CD4-positive, alpha-beta T cell treated with Interferon gamma for 1 hour (primary cell): ENCODE measurements around the gene STXBP4.

Experiments used
- DNase-seq: peaks from one replicate; pipeline ENCODE4 v3.0.0-alpha.2; 2020

STXBP4 gene

GRCh38 chr17:55177159-55177854, 208.7 kb downstream of the STXBP4 start:
- no peak for DNase-seq

GRCh38 chr17:55177855-55178217, 209.3 kb downstream of the STXBP4 start:
- DNase-seq: no peak

GRCh38 chr17:55186937-55187770, 218.6 kb downstream of the STXBP4 start:
- DNase-seq: no peak

- DNase-seq: no peak
Measured at GRCh38 chr17:55190748-55191147, 222.2 kb downstream of the STXBP4 start.

- no peak for DNase-seq
Measured at GRCh38 chr17:55198690-55199370, 230.3 kb downstream of the STXBP4 start.

GRCh38 chr17:55200904-55201303, 232.3 kb downstream of the STXBP4 start:
- no peak for DNase-seq

GRCh38 chr17:55201308-55201932, 232.9 kb downstream of the STXBP4 start:
- DNase-seq: no peak

- no peak for DNase-seq
Measured at GRCh38 chr17:55202896-55203295, 234.3 kb downstream of the STXBP4 start.

GRCh38 chr17:55208078-55208812, 239.7 kb downstream of the STXBP4 start:
- DNase-seq: no peak

GRCh38 chr17:55210292-55210691, 241.7 kb downstream of the STXBP4 start:
- DNase-seq: no peak

GRCh38 chr17:55212880-55213279, 244.3 kb downstream of the STXBP4 start:
- no peak for DNase-seq

- no peak for DNase-seq
Measured at GRCh38 chr17:55215711-55216110, 247.1 kb downstream of the STXBP4 start.

GRCh38 chr17:55216888-55217287, 248.3 kb downstream of the STXBP4 start:
- DNase-seq: no peak

GRCh38 chr17:55219459-55219858, 250.9 kb downstream of the STXBP4 start:
- DNase-seq: no peak

- no peak for DNase-seq
Measured at GRCh38 chr17:55219934-55220333, 251.4 kb downstream of the STXBP4 start.
